GM23248 (cell line): Measurements from ENCODE around the gene DHRS12. TPM values are rescaled to one million over a fixed set of nuclear protein-coding genes. Genes with fewer than 3 reads are reported as not detected.

Source experiments
- DNase-seq: peaks from one replicate; pipeline ENCODE4 v3.0.0-alpha.2; 2015
- H2AFZ ChIP-seq: fragments of 200-600 bp; sonication (generic); 2 replicates; pipeline ENCODE4 v1.6.1; 2016; ENCODE audit warnings: antibody characterized with exemption
- H3F3A ChIP-seq: fragments of 200-600 bp; sonication (generic); 2 replicates; pipeline ENCODE4 v1.6.1; 2016; ENCODE audit warnings: mild to moderate bottlenecking, antibody characterized with exemption, mixed run types; ENCODE audit not compliant: insufficient read depth
- H3K27ac ChIP-seq: fragments of 200-600 bp; sonication (generic); 2 replicates; pipeline ENCODE4 v1.5.1; 2016; ENCODE audit warnings: mild to moderate bottlenecking
- H3K27me3 ChIP-seq: fragments of 200-600 bp; sonication (generic); replicated peaks from 2 replicates; pipeline ENCODE4 v1.6.1; 2016; ENCODE audit warnings: mild to moderate bottlenecking; ENCODE audit not compliant: insufficient read depth
- H3K36me3 ChIP-seq: fragments of 200-600 bp; sonication (generic); 2 replicates; pipeline ENCODE4 v1.6.1; 2016; ENCODE audit warnings: low read depth, mild to moderate bottlenecking
- H3K4me1 ChIP-seq: fragments of 200-600 bp; sonication (generic); 2 replicates; pipeline ENCODE4 v1.6.1; 2016; ENCODE audit warnings: mild to moderate bottlenecking; ENCODE audit not compliant: insufficient read depth
- H3K4me2 ChIP-seq: fragments of 200-600 bp; sonication (generic); one replicate; pipeline ENCODE4 v1.6.1; 2016; ENCODE audit warnings: mild to moderate bottlenecking; ENCODE audit not compliant: unreplicated experiment
- H3K4me3 ChIP-seq: fragments of 200-600 bp; sonication (generic); 2 replicates; pipeline ENCODE4 v1.5.1; 2016; ENCODE audit warnings: mild to moderate bottlenecking
- H3K79me2 ChIP-seq: fragments of 200-600 bp; sonication (generic); 2 replicates; pipeline ENCODE4 v1.6.1; 2016; ENCODE audit warnings: mild to moderate bottlenecking; ENCODE audit not compliant: insufficient read depth
- H3K9ac ChIP-seq: fragments of 200-600 bp; sonication (generic); 2 replicates; pipeline ENCODE4 v1.6.1; 2016; ENCODE audit warnings: mild to moderate bottlenecking
- H3K9me2 ChIP-seq: fragments of 200-600 bp; sonication (generic); 2 replicates; pipeline ENCODE4 v1.6.1; 2016; ENCODE audit warnings: mixed run types, mild to moderate bottlenecking, moderate library complexity; ENCODE audit not compliant: insufficient read depth
- H3K9me3 ChIP-seq: fragments of 200-600 bp; sonication (generic); one replicate; pipeline ENCODE4 v1.6.1; 2017; ENCODE audit warnings: low read depth
- H4K20me1 ChIP-seq: fragments of 200-600 bp; sonication (generic); 2 replicates; pipeline ENCODE4 v1.6.0; 2016; ENCODE audit not compliant: insufficient read depth
- EZH2 ChIP-seq: fragments of 200-600 bp; sonication (generic); IDR thresholded peaks from 2 replicates; pipeline ENCODE4 v1.6.1; 2018; ENCODE audit warnings: antibody characterized with exemption, mild to moderate bottlenecking; ENCODE audit not compliant: insufficient read depth, poor library complexity, severe bottlenecking
- EZH2phosphoT487 ChIP-seq: fragments of 200-600 bp; sonication (generic); IDR thresholded peaks from 2 replicates; pipeline ENCODE4 v1.6.1; 2018; ENCODE audit warnings: antibody characterized with exemption, moderate library complexity, mild to moderate bottlenecking, low read depth; ENCODE audit not compliant: insufficient read depth
- WGBS, 2 experiments: methylation state at CpG; one replicate each; pipeline ENCODE4 v1.1.6; 2015 to 2017; ENCODE audit warnings: low lambda C conversion rate in 2 of 2, low coverage in 1 of 2; ENCODE audit errors: missing lambda C conversion rate in 2 of 2; 5-methylcytosine and 5-hydroxymethylcytosine counted together
- in situ Hi-C: fragments of 300-500 bp; cut with MboI; formaldehyde crosslinking; loops from 2 replicates; pipeline ENCODE4 v1.15.0; 2020
- polyA plus RNA-seq: library from polyadenylated mRNA; unstranded; fragments of >200 nt; fragmentation: Nextera tagmentation; extraction: Ambion mirVana; gene quantifications from 2 replicates; pipeline ENCODE4 v1.2.1, GENCODE V29; 2016
- total RNA-seq: library from RNA; depleted of rRNA; stranded (reverse); fragments of >200 nt; shearing (Covaris generic); gene quantifications from 2 replicates; pipeline ENCODE4 v1.2.3, GENCODE V29; 2014

The DHRS12 gene
- total and polyA plus RNA-seq, 2 experiments from 2014 or later, result 5.7 to 13.3 TPM

- H3K27ac ChIP-seq, result no peak overlapping the region
- H3K27me3 ChIP-seq, result no peaks in the 10 kb centered on the region
- no peaks in the 10 kb centered on the region for H3K9me2 ChIP-seq
- H3F3A ChIP-seq, result peaks cover 22% of the 10 kb centered on the region
- DNase-seq, result no peak
- H3K4me1 ChIP-seq, result peaks cover 17% of the 10 kb centered on the region
- in situ Hi-C loops, result no loop called here
- no peak overlapping the region for H3K4me2 ChIP-seq
- no peaks in the 10 kb centered on the region for H3K9me3 ChIP-seq
- H3K9ac ChIP-seq, result no peak overlapping the region
- no peak overlapping the region for H2AFZ ChIP-seq
- H3K4me3 ChIP-seq, result no peak overlapping the region
- no peak for TF ChIP-seq EZH2phosphoT487
- no peak for TF ChIP-seq EZH2
- no peaks in the 10 kb centered on the region for H4K20me1 ChIP-seq
- H3K79me2 ChIP-seq, result no peaks in the 10 kb centered on the region
- no peaks in the 10 kb centered on the region for H3K36me3 ChIP-seq
- 60 to 62% methylated on average over 5 of the region's 5 CpGs for WGBS, 2 experiments
Observed at GRCh38 chr13:51800486-51800885, 3.5 kb downstream of the DHRS12 start.

GRCh38 chr13:51799261-51799660, 4.7 kb downstream of the DHRS12 start:
- 81 to 88% methylated on average over 12 of the region's 12 CpGs for WGBS, 2 experiments
- H3K27me3 ChIP-seq, result no peaks in the 10 kb centered on the region
- no peaks in the 10 kb centered on the region for H3K9me3 ChIP-seq
- H2AFZ ChIP-seq, result no peak overlapping the region
- H3K9me2 ChIP-seq, result no peaks in the 10 kb centered on the region
- no peak overlapping the region for H3K4me3 ChIP-seq
- H3K36me3 ChIP-seq, result no peaks in the 10 kb centered on the region
- no peak overlapping the region for H3K4me2 ChIP-seq
- no peaks in the 10 kb centered on the region for H3K79me2 ChIP-seq
- H3F3A ChIP-seq, result peaks cover 22% of the 10 kb centered on the region
- TF ChIP-seq EZH2phosphoT487 (no peak), EZH2 (no peak)
- in situ Hi-C loops, result no loop called here
- DNase-seq, result no peak
- H3K27ac ChIP-seq, result no peak overlapping the region
- no peaks in the 10 kb centered on the region for H4K20me1 ChIP-seq
- H3K9ac ChIP-seq, result no peak overlapping the region
- peaks cover 17% of the 10 kb centered on the region for H3K4me1 ChIP-seq

GRCh38 chr13:51797664-51798488, 6.1 kb downstream of the DHRS12 start:
- H3K9me2 ChIP-seq, result no peaks in the 10 kb centered on the region
- H2AFZ ChIP-seq, result no peak overlapping the region
- H3K4me3 ChIP-seq, result no peak overlapping the region
- TF ChIP-seq EZH2phosphoT487 (no peak), EZH2 (no peak)
- no peak overlapping the region for H3K9ac ChIP-seq
- DNase-seq, result peak; percentile 56
- H4K20me1 ChIP-seq, result no peaks in the 10 kb centered on the region
- H3K27ac ChIP-seq, result no peak overlapping the region
- H3K36me3 ChIP-seq, result no peaks in the 10 kb centered on the region
- no peaks in the 10 kb centered on the region for H3K27me3 ChIP-seq
- H3K4me2 ChIP-seq, result no peak overlapping the region
- in situ Hi-C loops, result no loop called here
- 77 to 78% methylated on average over 12 of the region's 12 CpGs for WGBS, 2 experiments
- peaks cover 27% of the 10 kb centered on the region for H3F3A ChIP-seq
- H3K4me1 ChIP-seq, result peaks cover 22% of the 10 kb centered on the region
- no peaks in the 10 kb centered on the region for H3K79me2 ChIP-seq
- no peaks in the 10 kb centered on the region for H3K9me3 ChIP-seq

- H3K27ac ChIP-seq, result no peak overlapping the region
- no peaks in the 10 kb centered on the region for H4K20me1 ChIP-seq
- H2AFZ ChIP-seq, result no peak overlapping the region
- H3K4me3 ChIP-seq, result no peak overlapping the region
- no peak overlapping the region for H3K9ac ChIP-seq
- no peaks in the 10 kb centered on the region for H3K27me3 ChIP-seq
- no peaks in the 10 kb centered on the region for H3K79me2 ChIP-seq
- no peak overlapping the region for H3K4me2 ChIP-seq
- H3K4me1 ChIP-seq, result peaks cover 11% of the 10 kb centered on the region
- WGBS, 2 experiments, result 90 to 96% methylated on average over 7 of the region's 7 CpGs
- DNase-seq, result no peak
- TF ChIP-seq EZH2phosphoT487 (no peak), EZH2 (no peak)
- H3K36me3 ChIP-seq, result no peaks in the 10 kb centered on the region
- in situ Hi-C loops, result no loop called here
- peaks cover 18% of the 10 kb centered on the region for H3F3A ChIP-seq
- no peaks in the 10 kb centered on the region for H3K9me2 ChIP-seq
- H3K9me3 ChIP-seq, result no peaks in the 10 kb centered on the region
Observed at GRCh38 chr13:51796546-51796945, 7.4 kb downstream of the DHRS12 start.
